ENCODE results near the gene SOX18. TPM values are rescaled to one million over a fixed set of nuclear protein-coding genes. Genes with fewer than 3 reads are reported as not detected.
A peak's percentile ranks its signal among the peaks of the same experiment; 100 is the strongest.

The SOX18 gene
- total RNA-seq, 4 donors from 2014 or later: 7.5 to 16.9 (median 10.6) TPM

DNA sequence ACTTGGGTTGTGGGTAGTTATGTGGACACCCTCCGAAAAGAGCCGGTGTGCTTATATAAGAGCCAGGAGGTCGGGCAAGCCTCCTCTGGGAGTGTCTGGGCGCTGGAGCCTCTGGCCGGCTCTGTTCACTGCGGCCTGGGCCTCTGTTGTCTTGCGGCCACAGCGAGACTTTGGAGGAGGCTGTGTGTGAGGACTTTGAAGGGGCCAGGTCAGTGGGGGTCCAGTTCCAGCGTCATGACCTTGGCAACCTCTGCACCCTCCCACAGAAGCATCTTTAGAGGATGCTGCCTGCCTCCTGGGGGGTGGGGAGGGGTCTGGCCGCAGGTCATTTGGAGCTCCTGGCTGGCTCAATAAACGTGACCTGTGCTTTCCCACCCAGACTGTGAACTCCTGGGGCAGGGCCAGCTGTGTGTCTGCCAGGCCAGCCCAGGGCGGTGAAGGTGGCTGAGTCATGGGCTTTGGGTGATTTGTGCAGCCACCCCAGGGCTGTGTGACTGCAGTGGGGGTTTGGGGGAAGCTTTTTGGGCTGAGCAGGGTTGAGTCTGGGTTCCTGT is 14.8 kb upstream of the SOX18 start:
- H3K27me3 ChIP-seq: no peaks in the 10 kb centered on the region
- TF ChIP-seq, protein P1, sequence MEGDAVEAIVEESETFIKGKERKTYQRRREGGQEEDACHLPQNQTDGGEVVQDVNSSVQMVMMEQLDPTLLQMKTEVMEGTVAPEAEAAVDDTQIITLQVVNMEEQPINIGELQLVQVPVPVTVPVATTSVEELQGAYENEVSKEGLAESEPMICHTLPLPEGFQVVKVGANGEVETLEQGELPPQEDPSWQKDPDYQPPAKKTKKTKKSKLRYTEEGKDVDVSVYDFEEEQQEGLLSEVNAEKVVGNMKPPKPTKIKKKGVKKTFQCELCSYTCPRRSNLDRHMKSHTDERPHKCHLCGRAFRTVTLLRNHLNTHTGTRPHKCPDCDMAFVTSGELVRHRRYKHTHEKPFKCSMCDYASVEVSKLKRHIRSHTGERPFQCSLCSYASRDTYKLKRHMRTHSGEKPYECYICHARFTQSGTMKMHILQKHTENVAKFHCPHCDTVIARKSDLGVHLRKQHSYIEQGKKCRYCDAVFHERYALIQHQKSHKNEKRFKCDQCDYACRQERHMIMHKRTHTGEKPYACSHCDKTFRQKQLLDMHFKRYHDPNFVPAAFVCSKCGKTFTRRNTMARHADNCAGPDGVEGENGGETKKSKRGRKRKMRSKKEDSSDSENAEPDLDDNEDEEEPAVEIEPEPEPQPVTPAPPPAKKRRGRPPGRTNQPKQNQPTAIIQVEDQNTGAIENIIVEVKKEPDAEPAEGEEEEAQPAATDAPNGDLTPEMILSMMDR (IDR thresholded peaks at IDR 0.05): no peak
- TF ChIP-seq POLR2A (IDR thresholded peaks at IDR 0.05): no peak
- peak overlapping the region in 2 of 3 donors; percentile 37 to 77 for H3K4me3 ChIP-seq (replicated peaks in 1 of 3)
- 0 to 58% methylated on average over 1 to 11 of the region's 12 CpGs for WGBS, 2 donors
- no peaks in the 10 kb centered on the region for H3K36me3 ChIP-seq
- no peaks in the 10 kb centered on the region for H3K9me3 ChIP-seq
- peak in 1 of 2 donors; percentile 56 for DNase-seq
- intact Hi-C loops (cut with DNase I): loop anchor here (10.0 kb wide), 1 partner anchor 529 kb away; the partner anchor contains the start of gene PTK6
- H3K27ac ChIP-seq: no peak overlapping the region
- peaks cover 16 to 24% of the 10 kb centered on the region in 2 donors for H3K4me1 ChIP-seq

DNA sequence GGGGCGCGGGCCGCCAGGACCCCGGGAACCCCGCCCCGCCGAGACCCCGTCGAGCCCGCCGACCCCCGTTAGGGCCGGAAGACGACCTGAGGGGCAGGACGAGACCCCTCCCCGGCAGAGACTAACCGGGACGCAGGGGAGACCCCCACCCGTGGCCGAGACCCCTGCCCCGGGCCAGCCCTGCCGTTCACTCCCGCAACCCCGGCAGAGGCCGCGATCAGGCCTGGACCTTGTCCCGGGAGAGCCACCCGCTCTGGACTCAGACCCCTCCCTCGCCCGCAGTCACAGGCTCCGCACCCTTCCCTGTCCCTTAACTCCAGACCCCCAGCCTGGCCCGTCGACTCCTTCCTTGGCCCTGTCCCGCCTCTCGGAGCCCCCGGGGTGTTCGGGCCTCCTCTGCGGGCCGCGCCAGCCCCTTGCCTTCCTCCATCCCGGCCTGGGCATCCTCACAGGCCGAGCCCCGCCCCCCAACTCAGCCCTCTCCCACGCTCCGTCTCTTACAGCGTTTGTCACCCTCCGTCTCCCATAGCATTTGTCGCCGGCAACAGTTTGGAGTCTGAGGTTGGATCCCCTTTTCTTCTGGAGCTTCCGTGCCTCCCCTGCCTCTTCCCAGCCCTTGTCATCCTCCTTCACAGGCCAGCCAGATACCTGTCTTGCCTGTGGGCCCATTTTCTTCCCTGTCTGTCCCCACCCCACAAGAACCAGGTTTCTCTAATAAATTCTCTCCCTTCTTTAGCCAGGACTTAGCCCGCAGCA is 14.1 kb upstream of the SOX18 start:
- intact Hi-C loops (cut with DNase I): loop anchor here (10.0 kb wide), 1 partner anchor 529 kb away; the partner anchor contains the start of gene PTK6
- Histone ChIP-seq H3K9me3 (no peaks in the 10 kb centered on the region), H3K4me1 (peaks cover 16 to 24% of the 10 kb centered on the region in 2 donors), H3K36me3 (no peaks in the 10 kb centered on the region), H3K4me3 (replicated peaks in 1 of 3) (peak overlapping the region; percentile 37 to 77 (median 60)), H3K27ac (peak overlapping the region in 2 of 3 donors; percentile 7 to 87), H3K27me3 (no peaks in the 10 kb centered on the region)
- no peak for TF ChIP-seq POLR2A (IDR thresholded peaks at IDR 0.05)
- TF ChIP-seq, protein P1 (IDR thresholded peaks at IDR 0.05): no peak
- 4% methylated on average over 22 to 27 of the region's 51 CpGs for whole genome bisulfite sequencing, 2 donors
- peak in 1 of 2 donors; percentile 41 for DNase-seq

DNA sequence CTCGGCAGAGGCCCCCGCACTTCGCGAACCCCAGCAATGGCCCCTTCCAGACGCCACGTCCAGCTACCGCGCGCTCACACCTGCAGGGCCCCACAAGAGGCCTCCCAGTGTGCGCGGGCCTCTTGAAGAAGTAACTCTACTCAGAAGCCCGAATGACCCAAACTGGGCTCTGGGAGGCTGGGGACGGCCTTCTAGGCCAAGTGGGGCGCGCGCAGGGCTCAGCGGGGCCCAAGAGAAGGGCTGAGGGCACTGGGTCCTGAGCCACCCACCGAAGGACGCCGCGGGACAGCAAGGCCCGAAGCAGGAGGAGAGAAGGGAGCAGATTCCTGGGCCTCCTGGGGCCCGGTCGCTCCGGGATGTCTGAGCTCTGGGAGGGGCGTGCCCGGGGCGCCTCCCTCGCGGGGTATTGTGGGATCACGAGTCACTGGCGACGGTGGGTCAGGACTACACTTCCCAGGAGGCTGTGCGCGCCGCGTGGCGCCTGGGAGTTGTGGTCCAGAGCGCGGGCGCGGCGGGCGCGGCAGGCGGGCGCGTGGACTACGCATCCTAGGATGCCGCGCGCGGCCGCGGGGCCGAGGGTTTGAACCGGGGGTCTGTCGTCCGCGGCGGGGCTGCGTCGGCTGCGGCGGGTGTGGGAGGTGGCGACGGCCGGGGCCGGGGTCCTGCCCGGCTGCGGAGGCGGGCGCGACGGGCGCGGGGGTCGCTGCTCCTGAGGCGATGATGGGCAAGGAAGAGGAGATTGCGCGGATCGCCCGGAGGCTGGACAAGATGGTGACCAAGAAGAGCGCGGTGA is 13.4 kb upstream of the SOX18 start, which contains the start of gene TCEA2:
Gene TCEA2, plus strand, starts transcription at position 603 of the 793 bp plus-strand sequence. Its CDS starts 115 bp downstream, at position 718.
- Histone ChIP-seq H3K27me3 (no peaks in the 10 kb centered on the region), H3K9me3 (no peaks in the 10 kb centered on the region), H3K4me1 (peaks cover 16 to 24% of the 10 kb centered on the region in 2 donors), H3K36me3 (no peaks in the 10 kb centered on the region), H3K4me3 (replicated peaks in 1 of 3) (peak within 1 kb of the TSS; percentile 37 to 77 (median 60)), H3K27ac (peak within 1 kb of the TSS in 2 of 3 donors; percentile 78 to 87)
- WGBS, 2 donors: 2 to 40% methylated on average over 3 to 45 of the region's 85 CpGs
- TF ChIP-seq, protein P1 (IDR thresholded peaks at IDR 0.05): no peak
- TF ChIP-seq POLR2A (IDR thresholded peaks at IDR 0.05): peak; percentile 54 to 78
- intact Hi-C loops (cut with DNase I): loop anchor here (10.0 kb wide), 1 partner anchor 528 kb away; the partner anchor contains the start of gene PTK6
- DNase-seq: peak; percentile 97 to 98

DNA sequence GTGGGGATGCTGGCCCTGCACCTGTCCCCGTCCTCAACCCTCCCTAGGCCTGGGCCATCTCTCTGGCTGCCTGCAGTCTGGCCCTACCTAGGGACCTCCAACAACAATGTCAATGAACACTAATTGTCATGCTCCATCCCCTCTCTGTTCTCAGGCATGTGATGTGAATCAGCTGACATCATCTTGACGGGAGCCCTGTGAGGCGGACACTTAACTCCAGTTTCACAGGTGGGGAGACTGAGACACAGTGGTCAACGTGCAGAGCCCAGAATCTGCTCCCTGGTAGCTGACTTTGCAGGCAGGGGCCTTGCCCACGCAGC is 12.8 kb upstream of the SOX18 start:
- Histone ChIP-seq H3K9me3 (no peaks in the 10 kb centered on the region), H3K36me3 (no peaks in the 10 kb centered on the region), H3K27ac (peak overlapping the region in 2 of 3 donors; percentile 78 to 87), H3K27me3 (no peaks in the 10 kb centered on the region), H3K4me3 (replicated peaks in 1 of 3) (peak overlapping the region in 1 of 3 donors; percentile 77), H3K4me1 (peaks cover 16 to 24% of the 10 kb centered on the region in 2 donors)
- 38 to 58% methylated on average over 4 of the region's 5 CpGs for WGBS, 2 donors
- no peak for TF ChIP-seq POLR2A (IDR thresholded peaks at IDR 0.05)
- TF ChIP-seq, protein P1 (IDR thresholded peaks at IDR 0.05): no peak
- intact Hi-C loops (cut with DNase I): loop anchor here (10.0 kb wide), 1 partner anchor 527 kb away; the partner anchor contains the start of gene PTK6
- no peak for DNase-seq

Measured in thyroid gland (tissue), 4 donors.